NOMO-1 treated with dmso at 0.1 percent for 144 hours (cell line): ENCODE data around the gene GPC6.

Experiments
- DNase-seq: peaks from one replicate; lab custom pipeline; 2025; ENCODE audit not compliant: unreplicated experiment; lab: John Stamatoyannopoulos, UW

Gene GPC6

GRCh38 chr13:93230261-93230855 is 3.8 kb downstream of the GPC6 start:
- no peak for DNase-seq

GRCh38 chr13:93231867-93232266 is 5.3 kb downstream of the GPC6 start:
- DNase-seq: no peak

- no peak for DNase-seq
Measured at GRCh38 chr13:93233997-93234416, 7.4 kb downstream of the GPC6 start.

- DNase-seq: no peak
Measured at GRCh38 chr13:93234459-93234858, 7.9 kb downstream of the GPC6 start.

GRCh38 chr13:93235258-93236015 is 8.8 kb downstream of the GPC6 start:
- DNase-seq: no peak

- DNase-seq: no peak
Measured at GRCh38 chr13:93238711-93239110, 12.1 kb downstream of the GPC6 start.

GRCh38 chr13:93243375-93244063 is 16.9 kb downstream of the GPC6 start:
- no peak for DNase-seq

- DNase-seq: no peak
Measured at GRCh38 chr13:93244141-93244917, 17.7 kb downstream of the GPC6 start.

GRCh38 chr13:93244918-93245280 is 18.3 kb downstream of the GPC6 start:
- DNase-seq: no peak

- DNase-seq: no peak
Measured at GRCh38 chr13:93246069-93246468, 19.5 kb downstream of the GPC6 start.

GRCh38 chr13:93248627-93249047 is 22.0 kb downstream of the GPC6 start:
- no peak for DNase-seq

- no peak for DNase-seq
Measured at GRCh38 chr13:93249364-93250306, 23.0 kb downstream of the GPC6 start.

GRCh38 chr13:93254775-93255174 is 28.2 kb downstream of the GPC6 start:
- DNase-seq: no peak

GRCh38 chr13:93256998-93257397 is 30.4 kb downstream of the GPC6 start:
- no peak for DNase-seq

GRCh38 chr13:93259527-93260080 is 33.0 kb downstream of the GPC6 start:
- no peak for DNase-seq

GRCh38 chr13:93260591-93260990 is 34.0 kb downstream of the GPC6 start:
- no peak for DNase-seq

GRCh38 chr13:93262729-93263345 is 36.2 kb downstream of the GPC6 start:
- DNase-seq: no peak

GRCh38 chr13:93264876-93265275 is 38.3 kb downstream of the GPC6 start:
- DNase-seq: no peak

GRCh38 chr13:93265800-93266199 is 39.2 kb downstream of the GPC6 start:
- no peak for DNase-seq

GRCh38 chr13:93266681-93267080 is 40.1 kb downstream of the GPC6 start:
- no peak for DNase-seq
